H1 (cell line): ENCODE measurements around the gene AOAH. TPM values are rescaled to one million over a fixed set of nuclear protein-coding genes. Genes with fewer than 3 reads are reported as not detected.

Experiments
- CTCF ChIA-PET: fragments of 300-600 bp; sonication (Branson Sonifier 250); formaldehyde crosslinking; loops from one replicate; lab custom pipeline; 2021; ENCODE audit not compliant: partially characterized antibody; lab: Charles Lee
- POLR2A ChIA-PET: fragments of 300-600 bp; sonication (Branson Sonifier 250); formaldehyde crosslinking; loops from one replicate; lab custom pipeline; 2021; ENCODE audit warnings: inconsistent platforms; ENCODE audit not compliant: partially characterized antibody; lab: Charles Lee
- DNase-seq, 2 experiments: peaks; one replicate each; pipeline versions ENCODE4 v3.0.0 to v3.0.0-alpha.2; 2010 to 2022; ENCODE audit warnings: low spot score in 2 of 2, low read depth in 1 of 2, mixed read lengths in 1 of 2
- FAIRE-seq: peaks from 2 replicates; lab custom pipeline; 2011; peaks lifted over from hg19 to GRCh38; lab: Jason Lieb, UNC
- H2AFZ ChIP-seq: 2 replicates; pipeline ENCODE4 v1.8.1; 2012; ENCODE audit warnings: low read length, inconsistent platforms
- H2AK5ac ChIP-seq: 2 replicates; pipeline ENCODE4 v1.6.1; 2013; ENCODE audit warnings: low read depth, low read length
- H2BK120ac ChIP-seq: replicated peaks from 2 replicates; pipeline ENCODE3; 2013; ENCODE audit warnings: low read depth, low read length, inconsistent platforms
- H2BK12ac ChIP-seq: 2 replicates; pipeline ENCODE4 v1.6.1; 2013; ENCODE audit warnings: low read depth, low read length
- H2BK15ac ChIP-seq: 2 replicates; pipeline ENCODE4 v1.6.1; 2013; ENCODE audit warnings: low read length
- H2BK20ac ChIP-seq: 2 replicates; pipeline ENCODE4 v1.6.1; 2013; ENCODE audit warnings: low read length
- H2BK5ac ChIP-seq: 2 replicates; pipeline ENCODE4 v1.6.1; 2013; ENCODE audit warnings: low read depth, low read length
- H3K14ac ChIP-seq: 2 replicates; pipeline ENCODE4 v1.6.1; 2013; ENCODE audit warnings: inconsistent platforms; ENCODE audit not compliant: insufficient read length
- H3K18ac ChIP-seq: 2 replicates; pipeline ENCODE4 v1.6.1; 2013; ENCODE audit warnings: low read length; ENCODE audit errors: extremely low read depth
- H3K23ac ChIP-seq: 2 replicates; pipeline ENCODE4 v1.6.1; 2013; ENCODE audit warnings: inconsistent platforms; ENCODE audit not compliant: insufficient read length
- H3K23me2 ChIP-seq: 2 replicates; pipeline ENCODE4 v1.6.1; 2013; ENCODE audit warnings: low read depth, low read length
- H3K27ac ChIP-seq: 2 replicates; pipeline ENCODE4 v1.6.1; 2011; ENCODE audit warnings: low read depth, low read length, inconsistent platforms
- H3K27me3 ChIP-seq, 4 experiments: replicated peaks in 1 of 4; 1 replicate in 1 of 4; 2 replicates in 3 of 4; pipeline versions ENCODE4 v1.6.1 to v1.8.1; 2011 to 2013; ENCODE audit warnings: low read length in 3 of 4, mild to moderate bottlenecking in 3 of 4, inconsistent platforms in 2 of 4, mixed read lengths in 2 of 4, moderate library complexity in 1 of 4; ENCODE audit not compliant: control insufficient read depth in 3 of 4, insufficient read depth in 3 of 4; ENCODE audit errors: extremely low read depth in 1 of 4
- H3K36me3 ChIP-seq, 4 experiments: 2 replicates each; pipeline versions ENCODE4 v1.6.1 to v1.8.1; 2011 to 2013; ENCODE audit warnings: mild to moderate bottlenecking in 4 of 4, low read length in 3 of 4, moderate library complexity in 2 of 4, control low read depth in 1 of 4, inconsistent platforms in 1 of 4; ENCODE audit not compliant: insufficient read depth in 4 of 4, control insufficient read depth in 2 of 4
- H3K4ac ChIP-seq: replicated peaks from 2 replicates; pipeline ENCODE3; 2013; ENCODE audit warnings: low read length, low read depth, mixed read lengths, inconsistent platforms; ENCODE audit not compliant: insufficient read length
- H3K4me1 ChIP-seq, 4 experiments: replicated peaks in 1 of 4; 1 replicate in 1 of 4; 2 replicates in 3 of 4; pipeline versions ENCODE4 v1.6.1 to v1.8.1; 2011 to 2013; ENCODE audit warnings: low read length in 3 of 4, inconsistent platforms in 2 of 4, mixed read lengths in 1 of 4; ENCODE audit not compliant: insufficient read depth in 4 of 4, control insufficient read depth in 3 of 4
- H3K4me2 ChIP-seq, 2 experiments: 2 replicates each; pipeline versions ENCODE4 v1.6.1 to v1.8.1; 2011 to 2013; ENCODE audit warnings: low read depth in 2 of 2, low read length in 2 of 2, control low read depth in 1 of 2, inconsistent platforms in 1 of 2, mild to moderate bottlenecking in 1 of 2; ENCODE audit not compliant: insufficient read depth in 1 of 2
- H3K4me3 ChIP-seq, 4 experiments: fragments of 200-600, 300-600 bp in 1 of 4; sonication (generic), shearing (Covaris generic), sonication (Bioruptor Twin) in 1 of 4; 2 replicates each; pipeline versions ENCODE4 v1.5.1 to v1.8.1; 2011 to 2016; ENCODE audit warnings: low read length in 4 of 4, low read depth in 3 of 4, control low read depth in 2 of 4, inconsistent platforms in 2 of 4, mild to moderate bottlenecking in 2 of 4, mixed read lengths in 1 of 4, moderate library complexity in 1 of 4; ENCODE audit not compliant: insufficient read depth in 2 of 4; ENCODE audit errors: extremely low read depth in 1 of 4
- H3K56ac ChIP-seq: replicated peaks from 2 replicates; pipeline ENCODE3; 2013; ENCODE audit warnings: low read depth, mild to moderate bottlenecking, mixed read lengths, low read length, inconsistent platforms; ENCODE audit not compliant: insufficient read length
- H3K79me1 ChIP-seq: 2 replicates; pipeline ENCODE4 v1.6.1; 2013; ENCODE audit warnings: low read depth, low read length, control low read depth
- H3K79me2 ChIP-seq, 2 experiments: 2 replicates each; pipeline versions ENCODE4 v1.6.1 to v1.8.1; 2012 to 2013; ENCODE audit warnings: low read length in 2 of 2, mild to moderate bottlenecking in 2 of 2, inconsistent platforms in 1 of 2; ENCODE audit not compliant: insufficient read depth in 2 of 2, control insufficient read depth in 1 of 2
- H3K9ac ChIP-seq, 4 experiments: replicated peaks in 1 of 4; 1 replicate in 1 of 4; 2 replicates in 3 of 4; pipeline versions ENCODE4 v1.6.1 to v1.8.1; 2011 to 2013; ENCODE audit warnings: low read depth in 3 of 4, low read length in 3 of 4, control low read depth in 2 of 4, mild to moderate bottlenecking in 2 of 4, moderate library complexity in 2 of 4, inconsistent platforms in 1 of 4; ENCODE audit errors: extremely low read depth in 1 of 4
- H3K9me3 ChIP-seq, 2 experiments: 2 replicates each; pipeline versions ENCODE4 v1.6.1 to v1.8.1; 2012 to 2013; ENCODE audit warnings: mild to moderate bottlenecking in 2 of 2, moderate library complexity in 2 of 2, control low read depth in 1 of 2, inconsistent platforms in 1 of 2, low read depth in 1 of 2, low read length in 1 of 2, mixed read lengths in 1 of 2; ENCODE audit not compliant: insufficient read depth in 2 of 2
- H4K20me1 ChIP-seq, 2 experiments: replicated peaks in 1 of 2; 2 replicates each; pipeline versions ENCODE3 to v1.8.1; 2011 to 2013; ENCODE audit warnings: inconsistent platforms in 2 of 2, low read length in 2 of 2, mild to moderate bottlenecking in 1 of 2; ENCODE audit not compliant: insufficient read depth in 2 of 2, control insufficient read depth in 1 of 2
- H4K5ac ChIP-seq: 2 replicates; pipeline ENCODE4 v1.6.1; 2013; ENCODE audit warnings: low read length, low read depth, mixed read lengths, inconsistent platforms; ENCODE audit not compliant: insufficient read length
- H4K8ac ChIP-seq: 2 replicates; pipeline ENCODE4 v1.8.0; 2013; ENCODE audit warnings: mild to moderate bottlenecking, moderate library complexity, low read length, inconsistent platforms; ENCODE audit not compliant: insufficient read depth; ENCODE audit errors: extremely low read depth
- H4K91ac ChIP-seq: replicated peaks from 2 replicates; pipeline ENCODE3; 2013; ENCODE audit warnings: low read length, mixed read lengths, inconsistent platforms; ENCODE audit not compliant: insufficient read length
- BACH1 ChIP-seq: IDR thresholded peaks from 2 replicates; pipeline ENCODE4 v1.6.1; 2012; ENCODE audit warnings: low read length, improper control_type of control experiment
- EGR1 ChIP-seq: IDR thresholded peaks from 2 replicates; pipeline ENCODE4 v1.6.1; 2011; ENCODE audit warnings: low read depth, low read length, borderline replicate concordance
- NRF1 ChIP-seq: IDR thresholded peaks from 2 replicates; pipeline ENCODE4 v1.6.1; 2011; ENCODE audit warnings: mild to moderate bottlenecking, low read depth, low read length, improper control_type of control experiment
- PHF8 ChIP-seq: fragments of 200-600 bp; sonication (generic); conservative IDR thresholded peaks from 2 replicates; pipeline ENCODE4 v1.7.1; 2012; ENCODE audit warnings: low read depth, mild to moderate bottlenecking, inconsistent platforms, low read length, moderate library complexity
- RBBP5 ChIP-seq: IDR thresholded peaks from 2 replicates; pipeline ENCODE4 v1.7.1; 2012; ENCODE audit warnings: low read depth, mild to moderate bottlenecking, inconsistent platforms, low read length, moderate library complexity, borderline replicate concordance
- RNF2 ChIP-seq: fragments of 200-900, 300-1000 bp; sonication (generic); IDR thresholded peaks from 2 replicates; pipeline ENCODE4 v1.7.1; 2016; ENCODE audit warnings: borderline replicate concordance, low read depth, mild to moderate bottlenecking, antibody characterized with exemption, low read length; ENCODE audit not compliant: poor library complexity, severe bottlenecking; ENCODE audit errors: missing control alignments
- SIRT6 ChIP-seq: IDR thresholded peaks from one replicate; pipeline ENCODE4 v1.7.1; 2012; ENCODE audit warnings: low read length, inconsistent platforms
- TAF1 ChIP-seq: IDR thresholded peaks from 2 replicates; pipeline ENCODE4 v1.6.1; 2011; ENCODE audit warnings: mild to moderate bottlenecking, low read depth, low read length
- WGBS, 2 experiments: shearing (Covaris generic) in 1 of 2; methylation state at CpG; one replicate each; pipeline versions ENCODE4 v1.1.6 to v1.1.7; 2013 to 2015; ENCODE audit warnings: low lambda C conversion rate in 2 of 2, mixed read lengths in 2 of 2, inconsistent platforms in 1 of 2, low coverage in 1 of 2, missing lambda C conversion rate in 1 of 2; ENCODE audit not compliant: insufficient replicate concordance in 2 of 2, insufficient coverage in 1 of 2, insufficient read length in 1 of 2; ENCODE audit errors: extremely low coverage in 1 of 2, missing lambda C conversion rate in 1 of 2; 5-methylcytosine and 5-hydroxymethylcytosine counted together
- polyA plus RNA-seq, 7 experiments: library from polyadenylated mRNA; depleted of rRNA in 3 of 7; stranded (reverse) in 5 of 7; unstranded in 2 of 7; fragments of >200 nt in 5 of 7; fragments of 200-250 nt in 2 of 7; gene quantifications; 1 replicate in 5 of 7; 2 replicates in 1 of 7; 4 replicates in 1 of 7; pipeline versions ENCODE4 v1.2.1 to v1.2.3, GENCODE V29; 2011 to 2013; ENCODE audit warnings: missing spikeins in 2 of 7, mixed read lengths in 2 of 7
- total RNA-seq: library from RNA; stranded (reverse); fragmentation: NEBNext Ultra II Directional; extraction: Animal tissue kit (Norgen Biotek cat#: 25700); gene quantifications from 2 replicates; pipeline ENCODE4 v1.2.1, GENCODE V29; 2021
- TF ChIP-seq, protein P1 (sequence below): IDR thresholded peaks from 2 replicates; pipeline ENCODE4 v1.6.1; 2012; ENCODE audit warnings: low read length, inconsistent platforms
- TF ChIP-seq, protein P2 (sequence below), 3 experiments: IDR thresholded peaks; 1 replicate in 2 of 3; 2 replicates in 1 of 3; pipeline versions ENCODE4 v1.5.1 to v1.6.1; 2011; ENCODE audit warnings: low read length in 3 of 3, mild to moderate bottlenecking in 3 of 3, inconsistent platforms in 2 of 3, low read depth in 1 of 3, moderate library complexity in 1 of 3; ENCODE audit not compliant: insufficient read depth in 1 of 3; ENCODE audit errors: control extremely low read depth in 1 of 3

The AOAH gene
- total and polyA plus RNA-seq, 2 of the 8 experiments (the other 6 are each of a cell fraction or from before 2014, with no cell fraction given), result 0.08 TPM; not detected in 1

DNA sequence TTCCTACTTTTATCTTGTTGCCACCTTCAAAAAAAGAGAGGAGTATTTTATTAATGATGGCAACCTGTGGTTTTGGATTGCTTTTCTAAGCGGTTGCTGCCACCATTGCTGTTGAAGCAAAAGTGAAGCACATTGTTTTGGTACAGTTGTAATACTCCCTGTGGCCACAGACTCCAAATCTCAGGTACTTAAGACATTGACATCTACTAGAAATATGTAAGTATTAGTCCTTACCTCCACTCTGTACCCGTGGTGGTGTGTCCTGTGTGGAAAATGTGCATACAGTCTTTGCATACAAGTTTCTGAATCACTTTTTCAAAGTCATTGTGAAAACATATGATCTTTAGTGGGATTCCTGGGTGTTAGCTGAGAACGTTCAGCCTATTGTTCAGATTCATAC lies 248.9 kb downstream of the AOAH start:
- Histone ChIP-seq H2AK5ac (no peak overlapping the region), H3K9me3 (no peaks in the 10 kb centered on the region), H3K56ac (no peak overlapping the region), H2BK120ac (no peak overlapping the region), H3K14ac (no peak overlapping the region), H4K8ac (no peak overlapping the region), H3K23me2 (no peaks in the 10 kb centered on the region), H3K4me2 (no peak overlapping the region), H3K27me3 (no peaks in the 10 kb centered on the region), H2BK20ac (no peak overlapping the region), H2BK12ac (no peak overlapping the region), H4K5ac (no peak overlapping the region), H3K27ac (no peak overlapping the region), H3K36me3 (no peaks in the 10 kb centered on the region), H3K23ac (no peak overlapping the region), H2BK15ac (no peak overlapping the region)
- DNase-seq, result no peak
- no peak for FAIRE-seq
- POLR2A ChIA-PET, result no interaction called here
- TF ChIP-seq NRF1 (no peak), PHF8 (no peak), BACH1 (no peak), TAF1 (no peak), RNF2 (no peak), RBBP5 (no peak), EGR1 (no peak), SIRT6 (no peak)
- TF ChIP-seq, protein P1, sequence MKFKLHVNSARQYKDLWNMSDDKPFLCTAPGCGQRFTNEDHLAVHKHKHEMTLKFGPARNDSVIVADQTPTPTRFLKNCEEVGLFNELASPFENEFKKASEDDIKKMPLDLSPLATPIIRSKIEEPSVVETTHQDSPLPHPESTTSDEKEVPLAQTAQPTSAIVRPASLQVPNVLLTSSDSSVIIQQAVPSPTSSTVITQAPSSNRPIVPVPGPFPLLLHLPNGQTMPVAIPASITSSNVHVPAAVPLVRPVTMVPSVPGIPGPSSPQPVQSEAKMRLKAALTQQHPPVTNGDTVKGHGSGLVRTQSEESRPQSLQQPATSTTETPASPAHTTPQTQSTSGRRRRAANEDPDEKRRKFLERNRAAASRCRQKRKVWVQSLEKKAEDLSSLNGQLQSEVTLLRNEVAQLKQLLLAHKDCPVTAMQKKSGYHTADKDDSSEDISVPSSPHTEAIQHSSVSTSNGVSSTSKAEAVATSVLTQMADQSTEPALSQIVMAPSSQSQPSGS, result no peak
- TF ChIP-seq, protein P2, sequence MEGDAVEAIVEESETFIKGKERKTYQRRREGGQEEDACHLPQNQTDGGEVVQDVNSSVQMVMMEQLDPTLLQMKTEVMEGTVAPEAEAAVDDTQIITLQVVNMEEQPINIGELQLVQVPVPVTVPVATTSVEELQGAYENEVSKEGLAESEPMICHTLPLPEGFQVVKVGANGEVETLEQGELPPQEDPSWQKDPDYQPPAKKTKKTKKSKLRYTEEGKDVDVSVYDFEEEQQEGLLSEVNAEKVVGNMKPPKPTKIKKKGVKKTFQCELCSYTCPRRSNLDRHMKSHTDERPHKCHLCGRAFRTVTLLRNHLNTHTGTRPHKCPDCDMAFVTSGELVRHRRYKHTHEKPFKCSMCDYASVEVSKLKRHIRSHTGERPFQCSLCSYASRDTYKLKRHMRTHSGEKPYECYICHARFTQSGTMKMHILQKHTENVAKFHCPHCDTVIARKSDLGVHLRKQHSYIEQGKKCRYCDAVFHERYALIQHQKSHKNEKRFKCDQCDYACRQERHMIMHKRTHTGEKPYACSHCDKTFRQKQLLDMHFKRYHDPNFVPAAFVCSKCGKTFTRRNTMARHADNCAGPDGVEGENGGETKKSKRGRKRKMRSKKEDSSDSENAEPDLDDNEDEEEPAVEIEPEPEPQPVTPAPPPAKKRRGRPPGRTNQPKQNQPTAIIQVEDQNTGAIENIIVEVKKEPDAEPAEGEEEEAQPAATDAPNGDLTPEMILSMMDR (IDR thresholded peaks at IDR 0.05; ENCODE audit: control extremely low read depth in 1 of 3, insufficient read depth in 1 of 3, low read depth in 1 of 3, low read length in 3 of 3), result no peak
- TF ChIP-seq, all 59 proteins: peak for 0
- no peak overlapping the region for H2BK5ac ChIP-seq
- no peaks in the 10 kb centered on the region for H3K79me1 ChIP-seq
- no peak overlapping the region for H3K9ac ChIP-seq
- CTCF ChIA-PET, result interaction anchor here (0.6 to 9.4 kb wide), 11 partner anchors 13 to 725 kb away, joined by 3 to 75 read pairs (median 4); no protein-coding TSS in a partner anchor
- H3K4ac ChIP-seq, result no peak overlapping the region
- no peak overlapping the region for H2AFZ ChIP-seq
- no peaks in the 10 kb centered on the region for H3K4me1 ChIP-seq
- no peak overlapping the region for H3K18ac ChIP-seq
- peaks cover 0 to 1% of the 10 kb centered on the region in 2 experiments for H4K20me1 ChIP-seq
- WGBS, 2 experiments, result 82% methylated on average over 3 of the region's 3 CpGs; no CpG with 5 or more reads in 1 of the 2 experiments
- H3K4me3 ChIP-seq, result no peak overlapping the region
- no peak overlapping the region for H4K91ac ChIP-seq
- no peaks in the 10 kb centered on the region for H3K79me2 ChIP-seq
